HG02981 (cell line): ENCODE data around the gene MED13L.

Experiments
- ATAC-seq: cut with Tn5 transposase; IDR thresholded peaks from one replicate; pipeline ENCODE4 v1.9.1; 2021; ENCODE audit warnings: mild to moderate bottlenecking, moderate library complexity; ENCODE audit not compliant: unreplicated experiment

MED13L gene

DNA sequence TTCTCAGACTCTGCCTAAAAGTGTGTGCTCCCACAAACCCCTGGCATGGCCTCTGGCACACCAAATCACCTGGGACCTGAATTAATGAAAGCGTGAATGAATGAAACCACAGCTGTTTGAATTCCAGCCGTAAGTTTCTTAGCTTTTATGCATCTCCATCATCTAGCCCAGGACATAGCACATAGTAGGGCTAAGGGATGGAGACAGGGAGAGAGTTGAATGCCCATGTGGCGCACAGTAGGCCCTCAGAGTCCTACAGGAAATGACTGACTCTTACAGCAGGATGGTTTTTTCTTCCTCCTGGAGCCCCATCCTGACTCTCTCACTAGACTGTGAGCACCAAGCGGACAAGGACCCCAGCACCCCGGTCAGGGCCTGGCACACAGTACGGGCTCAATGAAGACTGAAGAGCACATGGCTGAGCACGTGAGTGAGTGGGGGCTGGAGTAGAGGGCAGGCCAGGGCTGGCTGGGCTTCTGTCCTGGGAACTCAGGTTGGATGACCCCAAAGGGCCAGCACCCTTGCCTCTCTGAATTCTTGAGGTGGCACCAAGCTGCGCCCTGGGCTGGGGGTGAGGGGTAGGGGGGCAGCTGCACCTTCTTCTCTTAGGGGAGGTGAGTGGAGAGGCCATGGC lies 351.3 kb downstream of the MED13L start:
- ATAC-seq = no peak

DNA sequence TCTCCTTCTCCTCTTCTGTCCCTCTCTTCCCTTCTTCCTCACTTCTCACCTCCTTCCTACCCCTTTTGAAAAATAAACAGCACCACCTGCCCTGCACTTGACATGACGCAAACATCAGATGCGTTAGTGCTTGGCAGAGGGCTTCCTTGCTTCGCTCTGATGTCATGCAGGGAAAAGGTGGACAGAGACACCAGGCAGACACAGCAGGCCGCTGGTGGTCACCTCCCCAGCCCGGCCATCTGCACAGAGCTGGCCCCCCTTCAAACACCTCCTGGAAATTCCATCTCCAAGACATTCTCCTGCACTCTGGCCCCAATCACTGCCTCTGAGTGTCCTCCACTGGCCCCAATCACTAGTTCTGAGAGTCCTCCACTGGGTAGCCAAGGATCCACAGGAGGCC lies 353.6 kb downstream of the MED13L start:
- ATAC-seq = no peak

DNA sequence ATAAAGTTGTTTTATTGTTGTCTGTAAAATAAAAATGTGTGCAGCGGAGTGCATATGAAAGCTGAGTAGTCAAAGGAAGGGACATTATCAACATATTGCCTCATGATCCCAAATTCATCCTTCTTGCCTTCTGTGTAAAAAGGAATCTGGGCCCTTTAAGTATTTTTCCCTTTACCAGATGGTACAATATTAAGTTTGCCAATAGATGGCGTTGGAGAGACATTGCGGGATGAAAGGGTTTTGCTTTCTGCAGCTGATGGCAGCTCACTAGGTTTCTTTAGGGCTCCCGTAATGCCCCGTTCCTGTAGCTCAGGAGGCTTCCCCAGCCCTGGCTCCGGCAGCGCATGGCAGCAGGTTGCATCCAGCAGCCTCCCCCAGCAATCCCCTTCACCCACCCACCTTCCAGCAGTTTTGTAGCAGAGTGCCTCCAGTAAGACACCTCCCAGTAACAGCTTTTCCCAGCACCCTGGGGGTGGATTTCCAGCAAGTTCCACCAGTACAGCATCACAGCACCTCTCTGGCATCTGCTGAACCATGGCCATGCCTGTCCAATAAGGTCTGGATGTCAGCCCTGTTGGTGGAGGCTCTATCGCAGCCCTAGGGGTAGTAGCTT lies 354.4 kb downstream of the MED13L start:
- no peak for ATAC-seq

DNA sequence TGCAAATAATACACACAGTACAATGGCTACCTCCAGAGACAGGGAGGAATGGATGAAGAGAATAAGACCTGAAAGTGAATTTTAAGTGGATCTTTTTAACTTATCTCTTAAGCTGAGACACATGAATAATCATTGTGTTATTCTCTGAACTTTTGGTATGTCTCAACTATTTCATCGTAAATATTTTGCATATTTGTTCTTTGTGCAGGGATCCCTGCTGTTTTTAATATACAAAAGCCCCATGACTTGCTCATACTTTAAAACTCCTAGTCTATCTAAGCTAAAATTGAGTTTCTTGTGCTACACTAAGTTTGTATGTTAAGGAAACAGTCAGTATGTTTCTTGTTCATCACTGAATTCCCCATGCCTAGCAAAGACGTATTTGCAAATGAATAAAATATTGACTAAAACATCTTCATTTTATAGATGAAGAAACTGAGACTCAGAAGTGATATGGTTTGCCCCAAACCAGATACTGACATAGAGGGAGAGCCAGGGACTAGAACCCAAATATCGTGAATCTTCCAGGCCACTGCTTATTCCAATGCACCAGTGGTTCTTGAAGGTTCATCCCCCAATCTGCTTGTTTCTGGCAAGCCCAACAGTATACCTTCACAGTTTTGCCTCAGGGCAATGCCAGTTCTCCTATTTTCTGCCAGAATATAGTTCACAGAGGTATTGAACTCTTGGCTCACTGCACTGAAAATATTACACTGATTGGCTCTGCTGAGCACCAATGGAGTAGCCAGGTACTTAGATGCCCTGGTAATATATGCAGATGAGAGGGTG lies 356.9 kb downstream of the MED13L start:
- no peak for ATAC-seq

DNA sequence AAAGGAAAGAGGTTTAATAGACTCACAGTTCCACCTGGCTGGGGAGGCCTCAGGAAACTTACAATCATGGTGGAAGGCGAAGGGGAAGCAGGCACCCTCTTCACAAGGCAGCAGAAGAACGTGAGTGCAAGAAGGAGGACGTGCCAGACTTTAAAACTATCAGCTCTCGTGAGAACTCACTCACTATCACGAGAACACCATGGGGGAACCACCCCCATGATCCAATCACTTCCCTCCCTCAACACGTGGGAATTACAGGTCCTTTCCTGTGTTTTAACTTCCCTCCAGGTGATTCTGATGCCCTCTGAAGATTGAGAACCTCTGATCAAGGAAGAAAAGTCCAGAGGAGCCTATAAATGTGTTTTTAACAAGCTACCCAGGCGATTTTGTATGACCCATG lies 358.7 kb downstream of the MED13L start:
- ATAC-seq = no peak

DNA sequence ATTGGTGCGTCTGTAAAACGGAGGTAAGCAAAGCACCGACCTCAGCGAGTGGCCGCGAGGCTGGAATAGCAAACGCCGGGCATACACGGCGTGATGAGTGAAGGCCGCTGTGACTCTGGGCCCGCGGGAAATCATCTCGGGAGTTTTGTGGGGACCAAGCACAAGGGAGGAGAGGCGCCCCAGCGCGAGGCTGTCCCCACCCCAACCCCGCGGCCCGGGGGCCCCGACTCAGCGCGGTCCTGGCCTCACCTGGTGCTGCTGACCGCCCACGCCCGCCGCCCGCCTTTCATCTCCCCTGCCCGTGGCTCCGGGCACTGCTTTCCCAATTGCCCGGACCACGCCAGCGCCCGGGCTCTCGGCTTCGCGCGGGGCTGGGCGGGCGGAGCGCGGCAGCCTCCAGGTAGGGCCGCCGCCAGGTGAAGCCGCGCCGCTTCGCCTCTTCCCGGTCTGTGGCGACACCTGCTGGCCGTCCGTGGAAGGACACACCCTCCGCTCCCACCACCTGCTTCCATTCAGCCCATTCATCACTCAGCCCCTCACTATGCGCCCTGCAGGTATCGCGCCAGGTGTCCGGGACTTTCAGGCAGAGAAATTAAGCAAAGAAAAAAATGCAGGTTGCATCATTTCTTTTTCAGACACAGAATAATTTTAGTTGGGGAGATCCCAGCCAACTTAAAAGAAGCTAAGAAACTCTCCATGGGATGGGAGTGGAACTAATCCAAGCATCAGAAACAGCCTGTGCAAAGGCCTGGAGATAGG lies 360.4 kb downstream of the MED13L start:
- peak; percentile 81 for ATAC-seq

DNA sequence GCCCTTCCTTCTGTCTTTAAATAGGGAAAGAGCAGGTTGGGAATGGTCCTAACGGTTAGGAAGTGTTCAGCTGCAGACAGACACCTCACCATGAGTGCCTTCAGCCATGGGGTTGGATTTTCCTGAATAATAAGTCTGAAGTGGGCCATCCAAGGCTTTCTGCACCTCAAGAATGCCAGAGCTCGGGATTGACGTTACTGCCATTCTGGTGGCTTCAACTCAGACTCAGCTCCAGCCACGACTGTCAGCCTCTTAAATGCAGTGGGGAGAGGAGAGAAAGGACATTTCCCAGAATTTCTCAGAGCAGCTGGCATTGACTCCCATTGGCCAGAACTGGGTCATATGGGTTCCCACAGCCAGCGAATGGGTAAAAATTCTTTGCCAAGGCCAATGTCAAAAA lies 363.4 kb downstream of the MED13L start:
- no peak for ATAC-seq

DNA sequence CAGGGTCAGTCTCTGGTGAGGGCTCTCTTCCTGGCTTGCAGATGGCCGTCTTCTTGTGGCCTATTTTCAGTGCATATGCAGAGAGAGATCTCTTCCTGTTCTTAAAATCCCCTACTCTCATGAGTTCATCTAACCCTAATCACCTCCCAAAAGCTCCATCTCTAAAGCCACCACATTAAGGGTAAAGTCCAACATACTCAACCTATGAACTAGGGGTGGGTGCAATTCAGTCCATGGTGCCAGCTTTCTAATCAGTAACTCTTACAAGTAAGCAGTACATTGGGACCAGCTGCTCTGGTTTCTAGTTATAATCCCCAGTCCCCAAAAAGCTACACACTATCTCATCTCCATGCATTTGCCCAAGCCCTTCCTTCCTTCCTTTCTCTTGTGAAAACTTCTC lies 365.1 kb downstream of the MED13L start:
- ATAC-seq = no peak

DNA sequence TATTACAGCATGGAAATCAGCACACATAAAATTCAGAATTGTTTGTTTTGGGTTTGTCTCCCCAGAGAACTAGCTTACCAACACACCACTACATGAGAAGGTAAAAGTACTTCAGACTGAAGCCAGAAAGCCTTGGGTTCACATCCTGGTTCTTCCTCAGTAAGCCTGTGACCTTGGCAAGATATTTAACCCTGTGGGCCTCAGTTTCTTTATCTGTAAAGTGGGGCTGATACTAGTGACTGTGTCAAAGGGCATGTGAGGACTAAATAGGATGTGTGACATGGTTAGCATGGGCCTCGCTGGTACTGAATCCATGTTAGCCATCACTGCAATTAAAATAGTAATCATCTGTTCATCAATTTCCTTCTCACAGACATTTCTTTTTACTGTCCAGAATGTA lies 366.1 kb downstream of the MED13L start:
- no peak for ATAC-seq

DNA sequence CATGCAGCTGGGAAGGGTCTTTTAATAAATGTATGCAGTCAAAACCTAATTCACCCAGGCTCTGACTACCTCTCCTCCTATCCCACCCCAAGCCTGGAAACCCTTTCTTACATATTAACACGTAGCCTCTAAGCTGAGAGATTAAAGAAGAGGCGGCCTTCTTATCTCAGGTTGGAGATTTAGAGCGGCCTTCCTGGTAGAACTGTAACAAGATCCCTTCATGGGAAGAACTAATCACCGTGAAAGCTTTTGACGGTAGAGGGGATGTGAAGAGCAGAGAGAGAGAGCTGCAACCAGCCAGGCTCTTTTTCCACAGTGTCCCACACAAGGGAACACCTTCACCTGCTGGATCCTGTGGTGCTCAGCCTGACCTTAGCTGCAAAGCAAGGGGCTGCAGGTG lies 367.4 kb downstream of the MED13L start:
- no peak for ATAC-seq
